Measurements from ENCODE around the gene TMEM170B.

DNA sequence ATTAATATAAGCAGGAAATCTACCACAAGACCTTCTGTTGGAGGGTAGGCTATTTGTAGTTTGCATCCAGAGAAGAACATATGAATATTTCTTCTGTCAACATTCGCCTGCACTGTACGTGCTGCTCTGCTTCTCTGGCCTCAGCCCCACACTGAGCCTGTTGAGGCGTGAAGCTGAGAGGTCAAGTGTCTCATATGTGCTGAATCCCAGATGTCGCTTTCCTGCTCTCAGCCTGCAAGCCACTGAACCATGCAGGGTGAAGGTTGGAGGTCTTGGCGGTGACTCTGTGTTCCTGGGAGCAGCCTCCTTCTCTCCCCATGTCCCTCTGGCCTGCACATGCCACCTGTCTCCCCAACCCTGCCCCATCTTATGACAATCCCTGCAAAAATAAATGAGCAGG, 83.6 kb downstream of the TMEM170B start:
- TF ChIP-seq POLR2A (IDR thresholded peaks at IDR 0.05) (no peak), POLR2AphosphoS5 (IDR thresholded peaks at IDR 0.05) (no peak)
- TF ChIP-seq, protein P1, sequence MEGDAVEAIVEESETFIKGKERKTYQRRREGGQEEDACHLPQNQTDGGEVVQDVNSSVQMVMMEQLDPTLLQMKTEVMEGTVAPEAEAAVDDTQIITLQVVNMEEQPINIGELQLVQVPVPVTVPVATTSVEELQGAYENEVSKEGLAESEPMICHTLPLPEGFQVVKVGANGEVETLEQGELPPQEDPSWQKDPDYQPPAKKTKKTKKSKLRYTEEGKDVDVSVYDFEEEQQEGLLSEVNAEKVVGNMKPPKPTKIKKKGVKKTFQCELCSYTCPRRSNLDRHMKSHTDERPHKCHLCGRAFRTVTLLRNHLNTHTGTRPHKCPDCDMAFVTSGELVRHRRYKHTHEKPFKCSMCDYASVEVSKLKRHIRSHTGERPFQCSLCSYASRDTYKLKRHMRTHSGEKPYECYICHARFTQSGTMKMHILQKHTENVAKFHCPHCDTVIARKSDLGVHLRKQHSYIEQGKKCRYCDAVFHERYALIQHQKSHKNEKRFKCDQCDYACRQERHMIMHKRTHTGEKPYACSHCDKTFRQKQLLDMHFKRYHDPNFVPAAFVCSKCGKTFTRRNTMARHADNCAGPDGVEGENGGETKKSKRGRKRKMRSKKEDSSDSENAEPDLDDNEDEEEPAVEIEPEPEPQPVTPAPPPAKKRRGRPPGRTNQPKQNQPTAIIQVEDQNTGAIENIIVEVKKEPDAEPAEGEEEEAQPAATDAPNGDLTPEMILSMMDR (IDR thresholded peaks at IDR 0.05), result no peak
